ENCODE measurements around the gene RMI2.

The RMI2 gene

DNA sequence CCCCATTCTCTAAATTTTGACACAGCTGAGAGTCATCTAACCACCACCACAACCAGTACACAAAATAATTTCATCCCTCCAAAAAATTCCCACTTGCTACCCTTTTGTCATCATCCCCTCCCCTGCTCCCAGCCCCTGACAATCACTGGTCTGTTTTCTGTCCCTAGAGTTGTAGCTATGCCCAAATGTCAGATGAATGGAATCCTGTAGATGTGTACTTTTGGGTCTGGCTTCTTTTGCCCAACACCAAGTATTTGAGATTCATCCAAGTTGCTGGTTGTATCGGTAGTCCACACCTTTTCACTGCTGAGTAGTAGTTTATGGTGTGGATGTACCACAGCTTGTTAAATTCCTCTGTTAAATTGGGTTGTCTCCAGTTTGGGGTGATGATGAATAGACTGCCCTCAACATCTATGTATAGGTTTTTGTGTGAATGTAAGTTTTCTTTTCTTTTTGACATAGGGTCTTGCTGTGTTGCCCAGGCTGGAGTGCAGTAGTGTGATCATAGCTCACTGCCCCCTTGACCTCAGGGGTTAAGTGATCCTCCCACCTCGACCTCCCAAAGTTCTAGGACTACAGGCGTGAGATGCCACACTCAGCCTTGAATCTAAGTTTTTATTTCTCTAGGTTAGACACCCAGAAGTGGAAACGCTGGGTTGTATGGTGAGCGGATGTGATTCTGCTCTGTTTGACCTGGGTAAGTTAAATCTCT is 14.6 kb upstream of the RMI2 start:
- DNase-seq (ENCODE audit: insufficient read length) (no peak), FAIRE-seq (no peak)
- TF ChIP-seq TAF1 (IDR thresholded peaks at IDR 0.05; ENCODE audit: borderline replicate concordance, low read depth, low read length): no peak
- no peak for TF ChIP-seq POLR2AphosphoS5 (IDR thresholded peaks at IDR 0.05; ENCODE audit: low read depth, low read length)
- no peak for TF ChIP-seq POLR2A (IDR thresholded peaks at IDR 0.05; ENCODE audit: low read depth, low read length)

DNA sequence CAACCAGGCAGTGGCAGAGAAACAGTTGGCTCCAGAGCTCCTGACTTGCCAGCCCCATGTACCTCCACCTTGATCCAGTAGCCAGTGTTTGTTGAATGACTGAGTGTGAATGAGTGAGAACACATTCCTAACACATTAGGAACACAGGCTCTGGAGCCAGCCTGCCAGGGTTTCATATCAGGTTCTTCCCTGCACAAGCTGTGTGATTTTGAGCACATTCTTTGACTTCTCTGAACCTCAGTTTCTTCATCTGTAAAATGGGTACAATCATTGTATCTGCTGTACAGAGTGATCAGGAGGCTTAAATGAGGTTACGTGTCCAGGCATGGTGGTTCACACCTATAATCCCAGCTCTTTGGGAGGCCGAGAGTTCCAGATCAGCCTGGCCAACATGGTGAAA is 13.3 kb upstream of the RMI2 start:
- FAIRE-seq: no peak
- no peak for TF ChIP-seq POLR2AphosphoS5 (IDR thresholded peaks at IDR 0.05; ENCODE audit: low read depth, low read length)
- no peak for TF ChIP-seq POLR2A (IDR thresholded peaks at IDR 0.05; ENCODE audit: low read depth, low read length)
- no peak for TF ChIP-seq TAF1 (IDR thresholded peaks at IDR 0.05; ENCODE audit: borderline replicate concordance, low read depth, low read length)
- no peak for DNase-seq (ENCODE audit: insufficient read length)

DNA sequence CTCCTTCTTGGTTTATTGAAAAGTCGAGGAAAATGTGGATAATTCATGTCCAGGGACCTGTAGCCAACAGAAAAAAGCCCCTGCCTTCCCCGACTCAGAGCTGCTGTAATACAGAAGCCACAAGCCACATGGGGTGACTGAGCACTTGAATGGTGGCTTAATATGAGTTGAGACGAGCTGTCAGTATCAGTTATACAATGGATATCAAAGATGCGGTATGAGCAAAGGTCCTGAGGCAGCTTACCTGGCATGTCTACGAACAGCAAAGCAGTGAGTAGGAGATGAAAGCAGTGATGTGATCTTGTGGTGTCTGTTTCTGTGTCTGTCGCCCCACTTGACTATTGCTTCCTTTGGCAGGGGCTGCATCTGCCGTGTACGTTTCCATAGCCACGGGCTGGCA is 12.2 kb upstream of the RMI2 start:
- FAIRE-seq (no peak), DNase-seq (ENCODE audit: insufficient read length) (no peak)
- TF ChIP-seq TAF1 (IDR thresholded peaks at IDR 0.05; ENCODE audit: borderline replicate concordance, low read depth, low read length): no peak

DNA sequence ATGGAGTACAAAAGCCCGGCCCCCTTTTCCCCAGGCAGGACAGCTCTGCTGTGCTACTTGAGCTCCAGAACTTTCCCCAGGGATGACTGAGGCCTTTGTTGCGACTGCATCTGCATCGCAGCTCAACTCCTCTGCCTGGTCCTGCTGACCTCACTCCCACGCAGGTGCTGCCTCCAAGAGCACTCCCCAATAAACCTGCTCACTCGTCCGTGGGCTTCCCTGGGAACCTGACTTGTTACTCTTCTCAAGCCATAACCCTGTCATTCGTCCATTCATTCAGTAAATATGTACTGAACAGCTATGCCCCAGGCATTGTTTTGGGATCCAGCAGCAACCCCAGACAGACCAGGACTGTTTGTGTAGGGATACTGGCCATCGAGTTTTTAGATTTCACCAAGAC is 11.6 kb upstream of the RMI2 start:
- DNase-seq (ENCODE audit: insufficient read length) (no peak), FAIRE-seq (no peak)
- TF ChIP-seq POLR2A (IDR thresholded peaks at IDR 0.05; ENCODE audit: low read depth, low read length): no peak
- TF ChIP-seq TAF1 (IDR thresholded peaks at IDR 0.05; ENCODE audit: borderline replicate concordance, low read depth, low read length): no peak
- TF ChIP-seq POLR2AphosphoS5 (IDR thresholded peaks at IDR 0.05; ENCODE audit: low read depth, low read length): no peak

DNA sequence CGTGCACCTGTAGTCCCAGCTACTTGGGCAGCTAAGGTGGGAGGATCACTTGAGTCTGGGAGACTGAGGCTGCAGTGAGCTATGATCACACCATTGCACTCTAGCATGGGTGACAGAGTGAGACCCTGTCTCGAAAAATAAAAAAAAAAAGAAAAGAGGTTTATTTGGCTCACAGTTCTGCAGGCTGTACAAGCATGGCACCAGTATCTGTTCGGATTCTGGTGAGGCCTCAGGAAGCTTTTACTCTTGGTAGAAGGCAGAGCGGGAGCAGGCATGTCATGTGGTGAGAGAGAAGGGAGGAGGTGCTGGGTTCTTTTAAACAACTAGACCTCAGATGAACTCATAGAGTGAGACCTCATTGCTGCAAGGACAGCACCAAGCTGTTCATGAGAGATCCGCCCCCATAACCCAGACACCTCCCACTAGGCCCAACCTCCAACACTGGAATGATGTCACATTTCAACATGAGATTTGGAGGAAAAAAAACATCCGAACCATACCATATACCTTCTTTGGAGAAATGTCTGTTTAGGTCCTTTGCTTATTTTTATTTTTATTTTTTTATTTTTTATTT is 10.3 kb upstream of the RMI2 start:
- FAIRE-seq (no peak), DNase-seq (ENCODE audit: insufficient read length) (no peak)
- TF ChIP-seq POLR2AphosphoS5 (IDR thresholded peaks at IDR 0.05; ENCODE audit: low read depth, low read length): no peak
- TF ChIP-seq POLR2A (IDR thresholded peaks at IDR 0.05; ENCODE audit: low read depth, low read length): no peak
- no peak for TF ChIP-seq TAF1 (IDR thresholded peaks at IDR 0.05; ENCODE audit: borderline replicate concordance, low read depth, low read length)

DNA sequence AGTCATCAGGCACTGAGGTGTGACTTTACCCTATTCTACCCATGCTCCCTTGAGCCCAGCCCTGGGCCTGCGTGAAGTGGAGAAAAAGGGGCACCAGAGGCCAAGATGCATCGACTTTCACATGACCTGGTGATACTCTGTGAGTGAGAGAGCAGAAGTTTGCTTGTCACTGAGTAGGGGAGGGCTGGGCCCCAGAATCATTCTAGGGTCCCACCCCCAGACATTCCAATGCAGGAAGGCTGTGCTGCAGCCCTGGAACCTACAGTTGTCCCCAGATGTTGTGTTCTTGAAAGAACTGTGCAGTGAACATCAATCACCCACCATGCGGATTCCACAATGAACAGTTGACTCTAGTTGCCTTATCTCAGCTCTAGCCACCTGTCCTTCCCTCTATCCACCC is 6.2 kb upstream of the RMI2 start:
- TF ChIP-seq POLR2AphosphoS5 (IDR thresholded peaks at IDR 0.05; ENCODE audit: low read depth, low read length): no peak
- TF ChIP-seq POLR2A (IDR thresholded peaks at IDR 0.05; ENCODE audit: low read depth, low read length): no peak
- no peak for TF ChIP-seq TAF1 (IDR thresholded peaks at IDR 0.05; ENCODE audit: borderline replicate concordance, low read depth, low read length)
- DNase-seq (ENCODE audit: insufficient read length): no peak
- FAIRE-seq: no peak

DNA sequence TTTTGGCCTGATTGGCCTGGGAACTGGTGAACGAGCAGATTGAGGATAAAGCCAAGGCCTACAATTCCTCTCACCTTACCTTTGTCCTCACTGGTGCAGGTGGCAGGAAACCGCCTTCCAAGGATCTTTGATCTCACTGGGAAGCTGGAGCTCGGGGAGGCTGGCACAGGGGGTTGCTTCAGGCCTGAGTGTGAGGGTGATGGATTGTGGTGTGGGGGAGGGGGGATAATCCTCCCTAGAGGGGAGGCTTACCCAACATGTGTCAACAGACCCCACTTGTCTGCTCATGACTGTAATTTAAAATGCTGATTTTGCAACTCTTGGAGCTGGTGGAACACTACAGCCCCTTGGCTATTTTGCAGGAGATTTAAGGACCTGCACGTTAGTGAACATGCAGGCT is 4.5 kb upstream of the RMI2 start:
- DNase-seq (ENCODE audit: insufficient read length) (no peak), FAIRE-seq (no peak)

DNA sequence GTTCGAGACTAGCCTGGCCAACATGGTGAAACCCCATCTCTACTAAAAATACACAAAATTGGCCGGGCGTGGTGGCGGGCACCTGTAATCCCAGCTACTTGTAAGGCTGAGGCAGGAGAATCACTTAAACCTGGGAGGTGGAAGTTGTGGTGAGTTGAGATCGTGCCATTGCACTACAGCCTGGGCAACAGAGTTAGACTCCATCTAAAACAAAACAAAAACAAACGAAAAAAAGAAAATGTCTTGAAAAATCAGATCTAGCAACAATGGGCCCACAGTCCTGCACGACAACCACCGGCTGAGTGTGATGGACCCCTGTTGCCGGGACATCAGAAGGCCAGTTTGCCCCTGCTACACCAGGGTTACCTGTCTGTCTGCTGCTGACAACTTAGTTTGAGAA is 3.9 kb upstream of the RMI2 start:
- DNase-seq (ENCODE audit: insufficient read length) (no peak), FAIRE-seq (no peak)
- TF ChIP-seq POLR2AphosphoS5 (IDR thresholded peaks at IDR 0.05; ENCODE audit: low read depth, low read length) (no peak), POLR2A (IDR thresholded peaks at IDR 0.05; ENCODE audit: low read depth, low read length) (no peak), TAF1 (IDR thresholded peaks at IDR 0.05; ENCODE audit: borderline replicate concordance, low read depth, low read length) (no peak)

More for the DNA sequence above, 4.5 kb upstream of the RMI2 start:
- TF ChIP-seq POLR2A (IDR thresholded peaks at IDR 0.05; ENCODE audit: low read depth, low read length) (no peak), TAF1 (IDR thresholded peaks at IDR 0.05; ENCODE audit: borderline replicate concordance, low read depth, low read length) (no peak), POLR2AphosphoS5 (IDR thresholded peaks at IDR 0.05; ENCODE audit: low read depth, low read length) (no peak)

DNA sequence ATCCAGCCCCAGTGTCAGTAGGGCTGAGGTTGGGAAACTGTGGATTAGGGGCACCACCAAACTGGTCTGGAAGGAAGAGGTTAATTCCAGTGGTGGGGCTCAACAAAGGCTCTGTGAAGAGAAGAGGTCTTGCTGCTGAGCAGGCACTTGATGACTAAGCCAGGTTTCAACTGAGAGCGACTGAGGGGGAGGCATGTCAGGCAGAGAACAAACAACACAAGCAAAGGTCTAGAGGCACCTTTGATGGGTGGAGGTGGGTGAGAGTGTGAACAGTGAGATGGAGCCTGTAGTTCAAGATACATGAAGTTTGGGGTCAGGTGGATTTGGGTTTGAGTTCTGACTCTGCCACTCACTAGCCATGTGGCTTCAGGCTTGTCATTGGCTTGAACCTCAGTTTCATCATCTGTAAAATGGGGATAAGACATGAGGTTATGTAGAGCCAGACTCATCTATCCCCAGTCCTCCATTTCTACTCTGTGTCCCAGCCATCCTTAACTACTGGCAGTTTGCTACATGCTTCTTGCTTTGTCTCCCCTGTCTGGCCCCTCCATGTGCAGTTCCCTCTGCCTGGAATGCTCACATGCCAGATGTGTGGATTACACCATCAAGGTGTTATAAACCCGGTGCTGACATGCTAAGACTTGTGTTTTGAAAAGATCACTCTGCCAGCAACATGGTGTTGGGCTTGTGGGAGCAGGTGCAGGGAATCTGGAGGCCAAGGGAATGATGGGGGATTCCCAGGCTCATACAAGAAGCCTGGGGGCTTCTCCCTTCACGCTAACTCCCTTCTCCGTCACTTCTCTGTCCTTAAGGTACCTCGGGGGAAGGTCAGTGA is 3.0 kb upstream of the RMI2 start:
- no peak for FAIRE-seq
- DNase-seq (ENCODE audit: insufficient read length): no peak
- TF ChIP-seq POLR2AphosphoS5 (IDR thresholded peaks at IDR 0.05; ENCODE audit: low read depth, low read length) (no peak), POLR2A (IDR thresholded peaks at IDR 0.05; ENCODE audit: low read depth, low read length) (no peak), TAF1 (IDR thresholded peaks at IDR 0.05; ENCODE audit: borderline replicate concordance, low read depth, low read length) (no peak)

DNA sequence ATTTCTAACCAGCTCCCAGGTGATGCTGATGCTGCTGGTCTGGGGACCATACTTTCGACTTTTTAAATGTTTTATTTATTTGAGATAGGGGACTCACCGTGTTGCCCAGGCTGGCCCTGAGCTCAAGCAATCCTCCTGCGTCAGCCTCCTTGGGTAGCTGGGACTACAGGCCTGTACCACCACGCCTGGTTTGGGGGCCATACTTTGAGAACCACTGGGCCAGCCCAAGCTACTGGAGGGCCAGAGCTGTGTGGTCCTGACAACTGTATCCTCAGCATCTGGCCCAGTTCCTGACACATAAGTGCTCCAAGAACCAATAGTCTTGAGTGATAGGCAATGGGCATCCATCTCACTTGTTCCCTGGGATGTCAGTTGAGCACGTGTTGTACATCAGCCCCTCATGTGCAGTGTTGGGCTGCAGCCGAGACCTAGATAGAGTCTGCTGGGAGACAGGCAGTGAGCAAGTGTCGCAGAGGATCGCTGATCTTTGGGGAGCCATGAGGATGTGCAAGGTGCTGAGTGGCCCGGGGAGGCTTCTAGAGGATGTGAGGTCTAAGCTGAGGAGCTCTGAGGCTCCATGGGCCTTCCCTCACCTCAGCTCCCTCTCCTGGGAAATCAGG is 1.6 kb downstream of the RMI2 start:
- DNase-seq (ENCODE audit: insufficient read length) (no peak), FAIRE-seq (no peak)
- TF ChIP-seq POLR2A (IDR thresholded peaks at IDR 0.05; ENCODE audit: low read depth, low read length) (no peak), POLR2AphosphoS5 (IDR thresholded peaks at IDR 0.05; ENCODE audit: low read depth, low read length) (no peak; the same call in 1 of the 2 replicates)

DNA sequence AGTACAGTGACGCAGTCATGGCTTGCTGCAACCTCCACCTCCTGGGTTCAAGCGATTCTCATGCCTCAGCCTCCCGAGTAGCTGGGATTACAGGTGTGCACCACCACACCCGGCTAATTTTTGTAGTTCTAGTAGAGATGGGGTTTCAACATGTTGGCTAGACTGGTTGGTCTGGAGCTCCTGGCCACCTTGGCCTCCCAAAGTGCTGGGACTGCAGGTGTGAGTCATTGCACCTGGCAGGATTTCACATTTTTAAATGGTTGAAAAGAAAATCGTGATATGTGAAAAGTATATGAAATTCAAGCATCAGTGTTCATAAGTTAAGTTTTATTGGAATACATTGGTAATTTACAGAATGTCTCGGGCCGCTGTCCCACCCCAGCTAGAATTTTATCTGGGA is 2.6 kb downstream of the RMI2 start:
- no peak for FAIRE-seq

More for the DNA sequence above, 2.6 kb downstream of the RMI2 start:
- no peak for DNase-seq (ENCODE audit: insufficient read length)
- TF ChIP-seq POLR2AphosphoS5 (IDR thresholded peaks at IDR 0.05; ENCODE audit: low read depth, low read length) (no peak), POLR2A (IDR thresholded peaks at IDR 0.05; ENCODE audit: low read depth, low read length) (no peak), TAF1 (IDR thresholded peaks at IDR 0.05; ENCODE audit: borderline replicate concordance, low read depth, low read length) (no peak)

All from GM12892 (cell line).